HG03342 (cell line): ENCODE data around the gene WDR70.
"Not testable (repeated sequence)": the region's sequence is repeated elsewhere in the genome, so short reads cannot be mapped to it uniquely, and the experiment has no call there.

Experiments
- ATAC-seq: cut with Tn5 transposase; IDR thresholded peaks from one replicate; pipeline ENCODE4 v1.9.1; 2021; ENCODE audit warnings: mild to moderate bottlenecking, moderate library complexity; ENCODE audit not compliant: unreplicated experiment

WDR70 gene

DNA sequence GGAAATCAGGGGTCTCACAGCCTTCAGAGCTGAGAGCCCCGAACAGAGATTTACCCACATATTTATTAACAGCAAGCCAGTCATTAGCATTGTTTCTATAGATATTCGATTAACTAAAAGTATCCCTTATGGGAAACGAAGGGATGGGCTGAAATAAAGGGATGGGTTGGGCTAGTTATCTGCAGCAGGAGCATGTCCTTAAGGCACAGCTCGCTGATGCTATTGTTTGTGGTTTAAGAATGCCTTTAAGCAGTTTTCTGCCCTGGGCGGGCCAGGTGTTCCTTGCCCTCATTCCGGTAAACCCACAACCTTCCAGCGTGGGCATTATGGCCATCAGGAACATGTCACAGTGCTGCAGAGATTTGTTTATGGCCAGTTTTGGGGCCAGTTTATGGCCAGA is 74.1 kb downstream of the WDR70 start:
- not testable (repeated sequence) for ATAC-seq

DNA sequence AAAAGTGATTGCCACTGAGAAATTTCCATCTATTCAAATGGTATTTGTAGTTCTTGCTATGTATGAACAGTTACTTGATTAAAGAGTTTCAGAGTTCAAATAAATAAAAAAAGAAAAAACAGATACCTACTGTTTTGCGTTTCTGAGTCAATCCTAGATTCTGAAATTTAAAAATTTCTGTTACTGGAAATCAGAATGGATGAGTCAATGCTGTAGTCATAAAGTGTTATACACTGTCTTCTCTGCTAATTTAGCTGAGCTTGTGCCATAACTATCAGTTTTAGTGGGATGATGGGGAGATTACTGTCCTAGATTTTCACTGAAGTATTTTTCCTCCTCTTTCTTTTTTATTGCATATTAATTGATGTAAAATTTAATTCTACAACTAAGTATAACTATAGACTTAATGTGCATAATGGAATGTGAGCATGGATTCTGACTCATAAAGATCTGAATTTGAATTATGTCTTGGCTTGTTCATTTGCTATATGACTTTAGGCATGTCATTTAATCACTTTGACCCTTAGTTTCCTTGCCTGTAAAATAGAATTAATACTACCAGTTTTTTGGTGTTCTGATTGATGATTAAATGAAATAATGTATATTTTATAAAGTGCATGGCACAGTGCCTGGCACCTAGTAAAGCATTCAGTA is 75.4 kb downstream of the WDR70 start:
- not testable (repeated sequence) for ATAC-seq

DNA sequence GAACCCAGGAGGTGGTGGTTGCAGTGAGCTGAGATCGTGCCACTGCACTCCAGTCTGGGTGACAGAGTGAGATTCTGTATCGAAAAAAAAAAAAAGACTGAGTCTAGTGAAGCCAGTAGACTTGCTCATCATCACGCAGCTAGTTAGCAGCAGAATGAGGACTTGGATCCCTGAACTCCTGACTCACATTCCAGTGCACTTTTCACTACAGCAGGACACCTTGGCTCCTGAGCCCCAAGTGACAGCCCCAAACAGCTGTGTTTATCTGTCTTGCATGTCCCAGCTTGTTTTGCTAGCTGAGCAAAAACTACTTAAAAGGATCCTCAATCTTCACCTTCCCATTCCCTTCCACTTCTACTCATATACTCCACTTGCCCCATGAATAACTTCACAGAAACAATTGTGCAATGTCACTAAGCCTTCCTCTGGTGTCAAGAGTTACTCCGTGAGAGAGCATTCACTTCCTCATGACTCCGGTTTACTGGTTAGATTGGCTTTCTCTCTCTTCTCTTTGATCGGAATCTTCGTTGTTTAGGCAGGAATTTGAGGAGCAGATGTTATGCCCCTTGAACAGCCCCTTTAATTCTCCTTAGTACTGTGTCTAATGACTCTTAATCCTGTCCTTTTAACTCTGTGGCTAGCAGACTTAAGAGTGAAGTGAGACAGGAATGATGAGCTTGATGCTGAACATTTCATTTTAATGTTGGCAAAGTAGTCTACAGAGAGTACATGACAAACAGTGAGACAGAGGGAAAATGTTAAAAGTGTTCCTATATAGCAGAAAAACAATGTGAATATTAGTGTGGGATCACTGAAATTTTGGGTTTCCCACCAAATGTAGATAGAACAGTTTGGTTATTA is 84.3 kb downstream of the WDR70 start:
- ATAC-seq, result not testable (repeated sequence)

DNA sequence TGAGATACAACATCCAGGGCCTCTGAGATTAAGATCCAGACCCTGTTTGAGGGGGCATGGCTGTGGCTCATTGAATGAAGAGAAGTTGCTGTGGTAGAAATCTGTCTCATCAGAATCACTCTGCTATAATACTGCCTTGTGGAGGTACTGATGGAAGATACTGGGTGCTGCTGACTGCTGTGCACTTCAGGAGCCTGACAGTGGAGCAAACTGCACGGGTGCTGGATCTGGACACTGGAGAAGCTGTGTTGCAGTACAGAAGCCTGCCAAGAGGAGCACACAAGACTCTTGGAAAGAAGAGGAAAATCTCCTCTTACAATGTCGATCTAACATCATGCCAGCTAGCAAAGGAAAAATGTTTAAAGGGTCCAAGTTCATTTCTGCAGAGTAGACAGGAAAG is 85.5 kb downstream of the WDR70 start:
- ATAC-seq, result not testable (repeated sequence)

DNA sequence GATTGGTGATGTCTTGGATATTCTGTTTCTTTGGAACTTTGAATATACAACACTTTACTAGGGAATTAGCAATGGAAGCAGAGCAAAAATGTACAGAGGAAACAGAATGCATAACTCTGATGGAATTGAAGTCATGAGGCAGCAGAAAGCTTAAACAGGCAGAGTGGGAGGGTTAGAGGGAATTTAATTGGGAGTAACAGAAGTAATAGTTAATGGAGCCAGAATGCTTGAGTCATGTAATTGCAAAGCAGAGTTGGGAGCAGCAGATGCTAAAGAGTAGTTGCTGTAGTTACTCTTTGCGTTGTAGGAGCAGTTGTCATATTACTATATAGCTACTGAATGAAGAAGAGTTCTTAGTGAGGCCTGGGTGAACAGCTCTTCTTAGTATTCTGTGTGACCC is 90.3 kb downstream of the WDR70 start:
- not testable (repeated sequence) for ATAC-seq

DNA sequence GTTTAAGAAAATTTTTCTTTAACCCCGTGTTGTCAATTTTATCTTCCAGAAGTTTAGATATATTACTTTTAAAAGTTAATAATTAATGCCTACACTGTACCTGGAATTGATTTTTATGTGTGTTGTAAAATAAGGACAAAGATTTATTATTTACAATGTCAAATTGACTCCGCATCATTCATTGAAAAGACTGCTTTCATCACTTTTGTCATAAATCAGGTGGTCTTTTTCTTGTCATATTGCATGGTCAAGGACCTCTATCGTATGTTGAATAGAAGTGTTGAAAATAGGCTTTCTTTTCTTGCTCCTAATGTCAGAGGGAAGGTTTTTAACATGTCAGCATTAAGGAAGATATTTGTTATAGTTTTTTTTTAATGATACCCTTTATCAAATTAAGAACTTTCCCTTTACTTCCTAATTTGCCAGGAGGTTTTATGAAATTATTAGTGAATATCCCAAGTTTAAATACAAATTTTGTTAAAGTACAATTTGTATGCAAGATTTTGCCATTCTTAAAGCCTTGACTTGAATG is 92.6 kb downstream of the WDR70 start:
- no peak for ATAC-seq

DNA sequence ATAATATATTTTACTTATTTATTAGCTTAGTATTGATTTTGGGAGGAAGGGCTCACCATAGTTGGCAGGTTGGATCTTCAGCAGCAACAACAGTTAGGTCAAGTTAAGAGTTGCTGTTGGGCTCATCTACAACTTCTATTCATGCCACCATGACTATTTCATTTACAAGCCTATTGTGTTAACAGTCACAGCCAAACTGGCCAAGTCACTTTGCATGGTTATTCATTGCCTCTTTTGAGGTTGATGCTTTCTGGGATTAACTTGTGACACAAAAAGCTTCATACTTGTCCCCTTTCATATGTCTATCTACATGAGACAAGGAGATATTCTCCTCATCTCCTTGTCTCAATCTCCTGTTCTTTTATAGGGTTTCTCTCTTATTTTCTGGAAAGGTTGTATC is 98.3 kb downstream of the WDR70 start:
- no peak for ATAC-seq

DNA sequence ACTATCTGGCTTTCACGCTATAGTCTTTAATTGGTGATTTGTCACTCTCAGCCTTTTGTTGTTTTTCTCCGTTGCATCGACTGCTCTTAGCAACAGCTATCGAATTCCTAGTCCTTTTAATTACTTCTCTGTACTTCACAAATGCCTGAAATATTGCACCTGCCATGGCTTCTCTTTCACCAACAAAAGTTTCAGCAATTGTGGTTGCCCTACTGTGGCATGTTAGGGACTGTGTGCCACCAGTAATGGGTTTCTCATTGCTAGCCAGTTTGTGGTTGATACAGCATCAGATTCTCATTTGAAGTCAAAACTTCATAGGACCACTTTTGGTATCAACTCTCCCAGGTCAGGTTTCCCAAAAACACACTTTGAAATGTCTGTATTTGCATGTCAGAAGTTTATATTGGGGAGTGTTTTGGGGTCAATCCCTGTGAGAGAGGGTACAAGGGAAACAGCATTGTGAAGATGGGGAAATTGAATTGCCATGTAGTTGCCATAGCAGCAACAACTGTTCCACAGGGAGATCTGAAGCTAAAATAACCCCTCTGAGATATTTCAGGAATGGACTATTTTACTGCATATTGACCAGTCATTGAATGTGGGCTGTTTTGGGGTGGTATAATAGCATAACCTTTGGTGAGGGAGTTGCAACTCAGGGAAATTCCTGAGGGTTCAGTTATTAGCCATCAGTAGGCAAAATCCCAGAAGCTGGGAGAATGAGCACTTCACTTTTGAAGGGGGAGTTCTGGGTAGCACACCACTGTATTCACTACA is 99.2 kb downstream of the WDR70 start:
- no peak for ATAC-seq

DNA sequence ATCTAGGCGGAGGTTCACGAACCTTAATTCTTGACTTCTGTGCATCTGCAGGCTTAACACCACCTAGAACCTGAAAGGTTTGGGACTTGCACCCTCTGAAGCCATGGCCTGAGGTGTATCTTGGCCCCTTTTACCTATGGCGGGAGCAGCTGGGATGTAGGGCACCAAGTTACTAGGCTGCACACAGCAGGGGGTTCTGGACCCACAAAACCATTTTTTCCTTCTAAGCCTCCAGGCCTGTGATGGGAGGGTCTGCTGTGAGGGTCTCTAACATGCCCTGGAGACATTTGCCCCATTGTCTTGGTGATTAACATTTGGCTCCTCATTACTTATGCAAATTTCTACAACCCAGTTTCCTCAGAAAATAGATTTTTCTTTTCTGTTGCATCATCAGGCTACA is 102.3 kb downstream of the WDR70 start:
- ATAC-seq, result not testable (repeated sequence)

DNA sequence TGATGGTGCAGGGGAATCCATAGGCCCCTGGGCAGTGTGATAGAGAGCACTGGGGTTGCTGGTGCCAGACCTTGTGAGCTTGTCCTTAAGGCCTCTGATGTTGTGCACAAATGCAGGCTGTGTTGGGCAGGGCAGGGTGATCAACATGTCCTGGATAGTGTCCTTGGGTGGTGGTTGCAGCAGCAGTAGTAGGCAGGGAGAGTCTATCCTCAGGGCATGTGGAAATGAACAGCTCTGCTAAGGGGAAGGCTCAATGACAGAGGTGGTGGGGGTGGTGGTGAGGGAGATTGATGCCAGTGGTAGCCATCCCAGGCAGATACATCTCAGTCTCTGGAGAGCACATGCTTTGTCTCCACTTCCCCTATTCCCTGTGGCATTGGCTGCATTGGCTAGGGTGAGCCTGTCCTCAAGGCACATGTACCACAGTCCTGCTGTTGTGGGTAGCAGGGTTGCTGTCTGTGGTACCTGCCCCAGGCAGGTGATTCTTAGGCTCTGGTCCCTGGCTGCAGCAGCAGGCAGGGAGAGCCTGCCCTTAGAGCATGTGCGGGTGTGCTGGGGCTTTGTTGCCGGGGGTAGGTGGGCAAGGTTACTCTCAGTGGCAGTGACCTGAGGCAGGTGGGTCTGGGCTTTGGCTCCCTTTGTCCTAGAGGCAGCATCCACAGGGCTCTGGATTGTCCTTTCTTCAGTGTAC is 111.1 kb downstream of the WDR70 start:
- ATAC-seq, result no peak

DNA sequence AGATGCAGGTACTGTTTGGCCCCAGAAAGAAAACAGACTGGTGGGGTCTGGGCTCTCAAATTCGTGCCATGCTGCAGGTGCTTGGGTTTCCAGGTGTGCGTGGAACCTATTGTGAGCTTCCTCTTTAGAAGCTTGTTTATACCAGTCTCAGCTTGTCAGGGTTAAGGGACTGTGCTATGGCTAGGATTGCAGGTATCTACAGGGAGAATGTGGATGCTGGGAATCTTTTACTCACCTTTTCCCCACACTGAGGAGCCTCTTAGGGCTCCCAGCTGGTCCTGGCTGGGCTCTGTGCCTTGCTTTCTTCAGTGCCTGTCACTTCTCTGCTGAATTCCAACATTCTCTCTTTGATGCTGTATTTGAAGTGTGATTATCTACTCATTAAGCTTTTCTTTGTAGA is 111.8 kb downstream of the WDR70 start:
- no peak for ATAC-seq

DNA sequence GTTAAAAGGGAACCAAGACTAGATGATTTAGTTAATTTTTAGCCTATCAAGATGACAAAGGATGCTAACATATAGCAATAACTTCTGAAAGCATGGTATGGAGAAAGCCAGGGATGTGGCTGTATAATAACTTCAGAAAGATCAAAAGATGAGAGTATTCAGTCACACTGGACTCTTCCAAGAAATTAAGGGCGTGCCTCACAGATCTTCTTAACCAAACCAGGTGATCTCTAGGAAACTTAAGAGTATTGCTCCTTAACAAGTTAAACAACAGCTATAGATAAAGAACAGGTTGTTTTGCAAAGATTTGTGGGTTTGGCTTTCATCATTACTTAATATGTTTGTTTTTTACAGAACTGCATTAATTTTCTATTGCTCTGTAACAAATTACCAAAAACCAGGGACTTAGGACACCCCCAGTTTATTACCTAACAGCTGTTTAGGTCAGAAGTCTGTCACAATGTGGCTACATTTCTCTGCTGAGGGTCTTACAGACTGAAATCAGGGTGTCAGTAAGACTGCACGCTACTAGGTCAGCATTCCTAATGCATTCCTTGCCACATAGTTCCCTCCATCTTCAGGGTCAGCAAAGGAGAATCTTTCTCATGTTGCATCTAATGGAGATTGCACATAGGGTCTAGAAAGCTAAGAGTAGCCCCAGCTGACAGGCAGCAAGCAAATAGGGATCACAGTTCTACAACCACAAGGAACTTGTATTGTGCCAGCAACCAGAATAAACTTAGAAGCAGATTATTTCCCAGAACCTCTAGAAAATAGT is 113.8 kb downstream of the WDR70 start:
- no peak for ATAC-seq

DNA sequence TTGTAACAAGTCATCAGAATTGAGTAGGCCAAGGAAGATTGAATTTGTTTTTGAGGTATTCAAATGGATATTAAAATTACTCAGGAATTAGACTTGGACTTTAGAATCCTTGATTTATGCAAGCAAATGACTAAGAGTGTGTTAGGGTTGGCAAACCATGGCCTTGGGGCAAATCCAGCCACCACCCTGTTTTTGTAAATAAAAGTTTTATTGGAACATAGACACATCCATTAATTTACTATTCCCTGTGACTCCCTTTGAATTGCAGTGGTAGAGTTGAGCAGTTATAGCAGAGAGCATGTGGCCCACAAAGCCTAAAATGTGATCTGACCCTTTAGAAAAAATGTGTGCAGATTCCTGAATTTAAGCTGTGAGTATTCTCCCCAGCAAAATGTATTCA is 115.6 kb downstream of the WDR70 start:
- ATAC-seq, result no peak

DNA sequence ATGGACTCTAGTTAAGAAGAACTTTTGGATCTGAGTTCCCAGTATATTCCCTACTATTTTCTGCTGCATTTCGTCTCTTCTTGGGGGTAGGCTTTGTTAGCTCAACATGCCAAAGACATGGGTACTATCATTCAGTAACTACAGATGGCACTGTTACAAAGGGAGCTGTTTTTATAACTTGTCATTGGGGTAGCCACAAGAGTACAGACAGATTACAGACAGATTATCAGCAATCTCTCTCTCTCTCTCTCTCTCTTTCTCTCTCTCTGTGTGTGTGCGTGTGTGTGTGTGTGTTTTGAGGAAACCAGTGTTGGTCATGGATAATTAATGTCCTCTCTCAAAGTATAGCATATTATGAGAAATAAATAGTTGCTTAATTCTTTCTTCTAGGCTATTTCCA is 116.1 kb downstream of the WDR70 start:
- ATAC-seq, result no peak

DNA sequence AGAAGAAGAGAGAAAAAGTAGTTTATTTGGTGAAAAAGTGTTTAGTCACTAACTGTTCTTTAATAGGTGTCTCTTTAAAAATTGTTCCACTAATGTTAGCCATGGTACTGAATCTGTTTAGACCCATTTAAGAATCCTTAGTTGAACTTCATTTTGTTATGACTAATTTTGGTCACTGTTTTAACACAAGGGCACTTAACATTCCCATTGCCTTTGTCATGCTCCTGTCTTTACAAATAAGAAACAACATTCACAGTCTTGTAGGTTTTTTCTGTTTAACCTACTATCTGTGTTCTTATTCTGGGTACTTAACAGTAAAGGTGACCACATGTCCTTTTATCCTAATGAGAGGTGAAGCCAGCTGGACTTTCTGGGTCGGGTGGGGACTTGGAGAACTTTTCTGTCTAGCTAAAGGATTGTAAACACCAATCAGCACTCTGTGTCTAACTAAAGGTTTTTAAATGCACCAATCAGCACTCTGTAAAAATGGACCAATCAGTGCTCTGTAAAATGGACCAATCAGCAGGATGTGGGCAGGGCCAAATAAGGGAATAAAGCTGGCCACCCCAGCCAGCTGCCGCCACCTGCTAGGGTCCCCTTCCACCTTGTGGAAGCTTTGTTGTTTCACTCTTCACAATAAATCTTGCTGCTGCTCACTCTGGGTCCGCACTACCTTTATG is 116.7 kb downstream of the WDR70 start:
- ATAC-seq, result no peak

DNA sequence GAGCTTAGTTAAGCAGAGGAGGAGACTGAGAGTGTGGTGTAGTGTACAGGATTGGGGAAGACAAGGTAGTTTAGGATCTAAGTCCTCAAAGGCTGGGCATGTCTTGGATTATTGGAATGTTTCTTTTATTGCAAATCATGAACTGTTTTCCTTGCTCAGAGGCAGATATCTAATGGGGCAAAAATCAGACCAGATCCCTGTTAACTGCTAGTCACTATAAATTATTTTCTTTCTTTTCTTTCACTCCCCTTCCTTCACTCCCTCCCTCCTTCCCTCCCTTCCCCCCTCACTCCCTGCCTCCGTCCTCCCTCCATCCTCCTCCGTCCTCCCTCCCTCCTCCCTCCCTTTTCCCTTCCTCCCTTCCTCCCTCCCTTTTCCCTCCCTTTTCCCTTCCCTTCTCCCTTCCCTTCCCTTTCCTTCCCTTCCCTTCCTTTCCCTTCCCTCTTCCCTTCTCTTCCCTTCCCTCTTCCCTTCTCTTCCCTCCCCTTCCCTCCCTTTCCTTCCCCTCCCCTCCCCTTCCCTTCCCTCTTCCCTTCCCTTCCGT is 117.9 kb downstream of the WDR70 start:
- ATAC-seq, result no peak

DNA sequence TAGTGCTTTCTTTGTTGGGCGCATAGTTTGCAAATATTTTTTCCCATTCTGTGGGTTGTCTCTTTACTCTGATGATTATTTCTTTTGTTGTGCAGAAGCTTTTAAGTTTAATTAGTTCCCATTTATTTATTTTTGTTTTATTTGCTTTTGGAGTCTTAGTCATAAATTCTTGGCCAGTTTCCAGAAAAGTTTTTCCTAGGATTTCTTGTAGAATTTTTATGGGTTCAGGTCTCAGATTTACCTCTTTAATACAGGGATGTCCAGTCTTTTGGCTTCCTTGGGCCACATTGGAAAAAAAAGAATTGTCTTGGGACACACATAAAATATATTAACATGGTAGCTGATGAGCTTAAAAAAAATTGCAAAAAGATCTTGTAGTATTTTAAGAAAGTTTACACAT is 122.0 kb downstream of the WDR70 start:
- ATAC-seq, result no peak

DNA sequence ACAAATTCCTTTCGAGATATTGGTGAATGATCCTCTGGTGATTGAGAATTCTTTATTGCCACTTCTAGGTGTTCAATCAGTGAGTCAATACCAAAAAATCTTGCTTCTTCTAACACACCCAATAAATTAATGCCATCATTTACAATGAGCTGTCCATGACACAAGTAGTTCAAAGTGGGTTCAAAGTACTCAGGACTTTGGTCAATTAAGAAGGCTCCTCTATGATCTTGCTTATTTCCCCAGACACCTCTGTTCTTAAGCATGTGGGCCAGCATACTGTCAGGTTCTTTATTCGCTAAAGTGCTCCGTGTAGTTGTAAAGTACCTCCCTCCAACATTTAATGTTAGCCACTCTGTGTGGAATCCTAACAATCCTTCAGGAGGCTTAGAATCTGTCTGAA is 127.1 kb downstream of the WDR70 start:
- ATAC-seq, result no peak

DNA sequence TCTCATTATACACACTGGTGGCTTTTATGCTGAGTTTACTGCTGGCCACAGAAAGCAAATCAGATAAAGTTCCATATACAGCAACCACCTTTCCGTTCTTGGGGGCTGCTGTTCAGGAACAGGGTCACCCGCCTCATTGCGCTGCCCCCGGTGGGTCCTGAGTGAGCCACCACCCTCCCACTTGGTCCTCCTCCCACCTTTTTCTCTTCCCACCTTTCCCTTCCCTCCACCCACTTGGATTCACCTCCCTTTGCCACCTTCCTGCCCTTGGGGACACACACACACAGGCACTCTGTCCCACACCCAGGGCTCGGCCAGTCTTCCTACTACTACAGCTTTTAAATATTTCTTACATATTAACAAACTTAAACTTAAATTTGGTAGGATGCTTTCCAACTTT is 127.6 kb downstream of the WDR70 start:
- ATAC-seq, result no peak
